ENCODE results near the gene FAM185A. TPM values are rescaled to one million over a fixed set of nuclear protein-coding genes. Genes with fewer than 3 reads are reported as not detected.
"Not testable (repeated sequence)": the region's sequence is repeated elsewhere in the genome, so short reads cannot be mapped to it uniquely, and the experiment has no call there.

Gene FAM185A
- total RNA-seq, 1 donor from 2014 or later, result 10.0 TPM

DNA sequence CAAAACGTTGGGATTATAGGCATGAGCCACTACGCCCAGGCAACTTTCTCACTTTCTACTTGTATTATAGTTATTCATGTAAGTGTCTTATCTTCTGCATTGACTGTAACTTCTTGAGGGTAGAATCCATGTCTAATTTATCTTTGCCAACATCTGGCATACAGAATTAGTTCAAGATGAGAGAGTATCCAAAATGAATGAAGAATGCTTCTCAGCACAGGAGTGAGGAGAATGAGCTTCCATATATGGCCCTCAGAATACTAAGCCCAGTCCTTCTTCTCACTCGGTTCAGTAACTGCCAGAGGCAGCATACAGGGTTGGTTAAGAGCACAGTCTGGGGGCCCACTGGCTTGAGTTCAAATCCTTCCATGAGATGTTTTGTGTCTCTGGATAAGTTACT lies 89.0 kb downstream of the FAM185A start:
- no peak for TF ChIP-seq CTCF (IDR thresholded peaks at IDR 0.05)
- no peak overlapping the region for H3K4me3 ChIP-seq
- H3K9me3 ChIP-seq, result no peaks in the 10 kb centered on the region
- ATAC-seq (no peak), DNase-seq (no peak)
- H3K27me3 ChIP-seq (ENCODE audit: low read depth), result no peaks in the 10 kb centered on the region
- H3K36me3 ChIP-seq, result no peaks in the 10 kb centered on the region
- no peaks in the 10 kb centered on the region for H3K4me1 ChIP-seq
- intact Hi-C loops (cut with DNase I), result no loop called here
- no peak overlapping the region for H3K27ac ChIP-seq

- H3K9me3 ChIP-seq; DNase-seq; H3K27ac ChIP-seq; ATAC-seq; H3K4me3 ChIP-seq; H3K4me1 ChIP-seq; intact Hi-C loops (cut with DNase I); H3K36me3 ChIP-seq; H3K27me3 ChIP-seq (ENCODE audit: low read depth): not testable (repeated sequence)
Observed at GRCh38 chr7:102838572-102839101, 89.8 kb downstream of the FAM185A start.

DNA sequence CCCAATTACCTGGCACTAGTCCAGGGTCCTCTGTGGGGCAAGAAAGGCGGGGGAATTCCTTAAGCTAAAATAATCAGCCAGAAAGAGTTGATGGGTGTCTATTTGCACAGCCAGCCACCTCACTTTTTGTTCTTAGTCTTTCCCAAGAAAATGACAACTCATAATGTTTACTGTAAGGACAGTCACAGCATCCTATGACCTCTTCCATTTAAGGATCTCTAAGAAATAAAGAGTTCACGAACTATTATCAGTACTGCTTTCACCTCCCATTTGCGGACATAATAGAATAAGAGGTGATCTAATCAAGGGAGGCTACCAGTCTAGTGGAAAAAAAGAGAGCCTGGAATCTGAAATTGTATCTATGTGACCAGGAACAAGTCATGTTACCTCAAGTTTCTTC lies 91.6 kb downstream of the FAM185A start:
- intact Hi-C loops (cut with DNase I), result no loop called here
- no peaks in the 10 kb centered on the region for H3K4me1 ChIP-seq
- no peak overlapping the region for H3K27ac ChIP-seq
- H3K27me3 ChIP-seq (ENCODE audit: low read depth), result no peaks in the 10 kb centered on the region
- no peak overlapping the region for H3K4me3 ChIP-seq
- H3K9me3 ChIP-seq, result no peaks in the 10 kb centered on the region
- DNase-seq, result no peak
- no peaks in the 10 kb centered on the region for H3K36me3 ChIP-seq
- no peak for TF ChIP-seq CTCF (IDR thresholded peaks at IDR 0.05)
- no peak for ATAC-seq

DNA sequence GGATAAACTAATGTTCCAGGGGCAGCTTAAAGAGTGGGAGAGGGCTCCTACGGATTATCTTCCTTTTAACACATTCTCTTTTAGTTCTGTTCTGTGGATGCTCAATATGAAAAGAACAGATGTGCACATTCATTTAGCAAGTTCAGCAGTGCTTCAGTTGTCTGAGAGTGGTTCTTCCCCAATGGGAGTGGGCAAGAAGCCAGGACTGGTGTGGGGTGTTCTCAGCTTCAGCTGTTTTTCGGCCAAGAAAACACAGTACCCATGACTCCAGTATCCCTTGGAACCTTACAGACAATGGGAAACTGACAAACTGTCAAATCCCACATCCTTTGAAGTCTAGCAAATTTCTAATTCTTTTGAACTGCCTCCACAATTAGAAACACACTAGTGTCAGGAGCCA lies 92.5 kb downstream of the FAM185A start:
- ATAC-seq (no peak), DNase-seq (no peak)
- no peaks in the 10 kb centered on the region for H3K27me3 ChIP-seq (ENCODE audit: low read depth)
- intact Hi-C loops (cut with DNase I), result no loop called here
- no peaks in the 10 kb centered on the region for H3K4me1 ChIP-seq
- H3K4me3 ChIP-seq, result no peak overlapping the region
- no peaks in the 10 kb centered on the region for H3K36me3 ChIP-seq
- H3K27ac ChIP-seq, result no peak overlapping the region
- no peak for TF ChIP-seq CTCF (IDR thresholded peaks at IDR 0.05)
- no peaks in the 10 kb centered on the region for H3K9me3 ChIP-seq

DNA sequence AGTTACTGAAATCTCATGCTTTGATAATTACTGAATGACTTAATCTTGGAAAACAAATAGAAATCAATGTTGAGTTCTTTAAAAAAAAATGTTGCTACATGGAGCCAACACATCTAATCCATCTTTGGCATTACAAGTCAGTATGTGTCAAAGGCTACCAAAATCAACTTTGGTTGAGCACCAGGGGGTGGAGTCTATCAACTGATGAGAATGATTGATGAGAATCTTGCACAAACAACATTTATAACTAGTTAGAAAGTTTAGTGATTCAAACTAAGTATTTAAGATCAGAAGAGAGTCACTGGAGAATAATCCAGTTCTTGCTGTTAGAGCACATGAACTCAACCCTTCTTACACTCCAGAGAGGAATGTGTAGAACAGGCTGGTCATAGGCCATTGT lies 93.5 kb downstream of the FAM185A start:
- intact Hi-C loops (cut with DNase I), result no loop called here
- TF ChIP-seq CTCF (IDR thresholded peaks at IDR 0.05), result no peak
- Histone ChIP-seq H3K9me3 (no peaks in the 10 kb centered on the region), H3K36me3 (no peaks in the 10 kb centered on the region), H3K4me3 (no peak overlapping the region), H3K27me3 (ENCODE audit: low read depth) (no peaks in the 10 kb centered on the region), H3K4me1 (no peaks in the 10 kb centered on the region), H3K27ac (no peak overlapping the region)
- no peak for ATAC-seq
- DNase-seq, result no peak

- intact Hi-C loops (cut with DNase I), result no loop called here
- Histone ChIP-seq H3K4me3 (no peak overlapping the region), H3K36me3 (no peaks in the 10 kb centered on the region), H3K4me1 (no peaks in the 10 kb centered on the region), H3K27ac (no peak overlapping the region), H3K27me3 (ENCODE audit: low read depth) (no peaks in the 10 kb centered on the region), H3K9me3 (no peaks in the 10 kb centered on the region)
- TF ChIP-seq CTCF (IDR thresholded peaks at IDR 0.05), result no peak
- ATAC-seq (no peak), DNase-seq (no peak)
Observed at GRCh38 chr7:102843850-102844249, 95.1 kb downstream of the FAM185A start.

Measured in lower lobe of right lung (tissue), 2 donors.